Measurements from ENCODE around the gene GYPA.
A peak's percentile ranks its signal among the peaks of the same experiment; 100 is the strongest.
"Not testable (repeated sequence)": the region's sequence is repeated elsewhere in the genome, so short reads cannot be mapped to it uniquely, and the experiment has no call there.

The GYPA gene

DNA sequence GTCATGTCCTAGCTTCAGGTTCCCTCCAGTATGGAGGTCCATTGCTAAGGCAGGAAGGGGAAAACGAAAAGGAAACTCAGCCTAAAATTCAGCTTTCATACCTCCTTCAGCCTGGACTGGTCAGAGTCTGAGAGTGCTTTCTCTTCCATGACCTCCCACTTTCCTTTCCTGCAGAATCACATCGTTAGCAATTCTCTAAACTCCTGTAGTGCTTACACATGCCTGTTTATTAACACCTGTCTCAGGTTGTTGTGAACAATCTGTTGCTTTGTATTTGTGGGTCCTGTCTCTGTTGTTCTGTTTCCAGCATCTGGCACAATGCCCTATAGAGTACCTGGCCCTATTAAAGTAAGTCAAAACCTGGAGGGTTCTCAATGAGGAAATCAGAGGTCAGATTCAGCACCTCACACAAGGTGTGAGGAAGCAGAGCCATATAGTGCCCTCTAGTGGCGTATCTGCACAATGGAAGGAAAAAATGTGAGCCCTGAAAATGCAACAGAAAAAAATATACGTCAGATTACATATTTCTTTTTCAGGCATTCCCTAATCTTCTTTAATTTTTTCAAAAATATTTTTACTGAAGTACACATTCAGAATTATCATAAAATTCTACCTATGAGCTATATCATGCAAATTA is 2.3 kb upstream of the GYPA start:
- H3K4me2 ChIP-seq; H3K9ac ChIP-seq; H3K79me2 ChIP-seq (ENCODE audit: insufficient read depth, low read depth); H4K20me1 ChIP-seq (ENCODE audit: insufficient read depth); H3K4me1 ChIP-seq (ENCODE audit: low read depth, poor library complexity, severe bottlenecking); H3K36me3 ChIP-seq (ENCODE audit: insufficient read depth); H3K27ac ChIP-seq; H3K4me3 ChIP-seq (IDR thresholded peaks at IDR 0.05; ENCODE audit: insufficient read depth, low read depth, low read length); H3K27me3 ChIP-seq (ENCODE audit: insufficient read depth, low read depth); H2AFZ ChIP-seq (ENCODE audit: low read depth): not testable (repeated sequence)
- peak; percentile 64 for TF ChIP-seq CTCF (conservative IDR thresholded peaks at IDR 0.05; ENCODE audit: low read depth, low read length)

DNA sequence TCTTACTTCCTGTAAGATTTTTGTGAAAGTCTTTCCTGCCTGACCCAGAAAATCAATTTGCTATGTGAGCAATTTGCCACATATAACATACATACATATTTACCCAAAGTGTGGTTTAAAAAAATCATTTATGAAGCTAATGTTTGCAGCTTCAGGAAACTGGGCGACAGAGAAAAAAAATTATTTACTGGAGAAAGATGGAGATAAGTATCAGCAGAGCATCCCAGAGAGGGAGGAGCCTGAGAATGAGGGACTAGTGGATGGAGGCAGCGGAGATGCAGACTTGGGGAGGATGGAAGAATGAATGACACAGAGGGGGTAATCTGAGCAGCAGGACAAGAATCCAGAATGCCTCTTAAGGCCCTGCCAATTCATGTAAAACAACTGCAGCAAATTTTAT is 975 bp upstream of the GYPA start:
- TF ChIP-seq CTCF (conservative IDR thresholded peaks at IDR 0.05; ENCODE audit: low read depth, low read length): no peak
- Histone ChIP-seq H3K4me2 (no peak overlapping the region), H3K27ac (no peak overlapping the region), H3K9ac (no peak overlapping the region), H3K4me3 (IDR thresholded peaks at IDR 0.05; ENCODE audit: insufficient read depth, low read depth, low read length) (no peak overlapping the region), H3K4me1 (ENCODE audit: low read depth, poor library complexity, severe bottlenecking) (no peaks in the 10 kb centered on the region), H4K20me1 (ENCODE audit: insufficient read depth) (no peaks in the 10 kb centered on the region), H2AFZ (ENCODE audit: low read depth) (no peak overlapping the region), H3K79me2 (ENCODE audit: insufficient read depth, low read depth) (no peaks in the 10 kb centered on the region), H3K36me3 (ENCODE audit: insufficient read depth) (no peaks in the 10 kb centered on the region), H3K27me3 (ENCODE audit: insufficient read depth, low read depth) (no peaks in the 10 kb centered on the region)

GRCh38 chr4:144139991-144140390 is 527 bp downstream of the GYPA start:
- not testable (repeated sequence) for H3K79me2 ChIP-seq (ENCODE audit: insufficient read depth, low read depth); H3K27me3 ChIP-seq (ENCODE audit: insufficient read depth, low read depth); H3K27ac ChIP-seq; H3K9ac ChIP-seq; H3K36me3 ChIP-seq (ENCODE audit: insufficient read depth); H3K4me3 ChIP-seq (IDR thresholded peaks at IDR 0.05; ENCODE audit: insufficient read depth, low read depth, low read length); H3K4me1 ChIP-seq (ENCODE audit: low read depth, poor library complexity, severe bottlenecking); H2AFZ ChIP-seq (ENCODE audit: low read depth); H4K20me1 ChIP-seq (ENCODE audit: insufficient read depth); H3K4me2 ChIP-seq

DNA sequence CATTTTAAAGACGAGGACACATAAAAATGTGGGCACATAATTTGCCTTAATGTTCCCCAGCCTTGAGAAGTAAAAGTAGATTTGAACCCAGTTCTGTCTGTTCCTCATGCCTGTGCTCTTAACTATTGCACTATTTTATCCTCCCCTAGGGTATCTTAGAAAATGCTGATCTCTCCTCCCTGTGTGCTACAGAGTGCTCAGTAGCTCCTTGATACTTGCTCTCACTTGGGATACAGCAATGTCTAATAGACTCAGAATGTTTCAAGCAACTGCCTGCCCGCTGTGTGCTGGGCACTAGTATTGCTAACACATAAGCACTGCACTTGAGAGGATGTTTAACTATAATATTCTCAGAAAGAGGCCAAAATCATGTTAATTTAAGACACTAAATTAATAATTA is 971 bp downstream of the GYPA start:
- H3K79me2 ChIP-seq (ENCODE audit: insufficient read depth, low read depth); H3K27ac ChIP-seq; H3K4me2 ChIP-seq; H3K27me3 ChIP-seq (ENCODE audit: insufficient read depth, low read depth); H4K20me1 ChIP-seq (ENCODE audit: insufficient read depth); H3K4me3 ChIP-seq (IDR thresholded peaks at IDR 0.05; ENCODE audit: insufficient read depth, low read depth, low read length); H3K4me1 ChIP-seq (ENCODE audit: low read depth, poor library complexity, severe bottlenecking); H2AFZ ChIP-seq (ENCODE audit: low read depth); H3K9ac ChIP-seq; H3K36me3 ChIP-seq (ENCODE audit: insufficient read depth): not testable (repeated sequence)

GRCh38 chr4:144138239-144138638 is 2.3 kb downstream of the GYPA start:
- H4K20me1 ChIP-seq (ENCODE audit: insufficient read depth); H3K4me3 ChIP-seq (IDR thresholded peaks at IDR 0.05; ENCODE audit: insufficient read depth, low read depth, low read length); H2AFZ ChIP-seq (ENCODE audit: low read depth); H3K4me1 ChIP-seq (ENCODE audit: low read depth, poor library complexity, severe bottlenecking); H3K27ac ChIP-seq; H3K9ac ChIP-seq; H3K27me3 ChIP-seq (ENCODE audit: insufficient read depth, low read depth); H3K79me2 ChIP-seq (ENCODE audit: insufficient read depth, low read depth); H3K36me3 ChIP-seq (ENCODE audit: insufficient read depth); H3K4me2 ChIP-seq: not testable (repeated sequence)

DNA sequence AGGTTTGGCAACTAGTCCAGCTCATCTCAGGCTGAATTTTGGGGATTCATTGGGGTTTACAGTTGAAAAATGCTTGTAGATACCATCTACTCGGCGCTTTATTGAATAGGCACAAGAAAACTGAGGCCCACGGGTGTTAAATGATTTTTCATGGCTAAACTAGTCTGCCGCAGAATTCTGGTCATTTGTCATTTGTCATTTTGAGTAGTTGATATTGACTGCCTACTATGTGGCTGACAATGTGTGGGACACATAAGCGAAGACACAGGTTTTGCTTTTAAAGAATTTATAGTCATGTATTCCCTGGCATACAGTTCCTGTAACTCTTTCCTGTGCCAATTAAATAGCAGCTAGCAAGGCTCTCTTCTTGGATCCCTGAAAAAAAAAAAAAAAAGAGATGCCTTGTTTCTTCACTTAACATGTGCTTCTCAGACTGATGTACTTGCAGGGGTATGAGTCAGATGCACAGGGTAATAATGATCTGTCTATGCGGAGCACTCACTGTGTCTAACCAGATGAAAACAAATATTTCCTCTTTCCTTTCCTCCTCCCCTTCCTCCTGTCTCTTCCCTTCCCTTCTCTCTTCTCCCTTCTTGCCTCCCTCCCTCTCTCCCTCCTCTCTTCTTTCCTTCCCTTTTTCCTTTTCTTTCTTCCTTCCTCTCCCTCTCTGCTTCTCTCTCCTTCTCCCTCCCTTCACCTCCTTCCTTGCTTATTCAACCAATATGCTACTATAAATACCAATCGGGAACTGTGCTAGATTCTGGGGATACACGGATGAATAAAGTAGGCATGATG is 3.2 kb downstream of the GYPA start:
- H3K4me1 ChIP-seq (ENCODE audit: low read depth, poor library complexity, severe bottlenecking); H3K4me2 ChIP-seq; H3K9ac ChIP-seq; H3K4me3 ChIP-seq (IDR thresholded peaks at IDR 0.05; ENCODE audit: insufficient read depth, low read depth, low read length); H4K20me1 ChIP-seq (ENCODE audit: insufficient read depth); H3K27me3 ChIP-seq (ENCODE audit: insufficient read depth, low read depth); H3K79me2 ChIP-seq (ENCODE audit: insufficient read depth, low read depth); H3K27ac ChIP-seq; H2AFZ ChIP-seq (ENCODE audit: low read depth); H3K36me3 ChIP-seq (ENCODE audit: insufficient read depth): not testable (repeated sequence)

- not testable (repeated sequence) for H3K4me3 ChIP-seq (IDR thresholded peaks at IDR 0.05; ENCODE audit: insufficient read depth, low read depth, low read length); H3K4me2 ChIP-seq; H3K79me2 ChIP-seq (ENCODE audit: insufficient read depth, low read depth); H3K27me3 ChIP-seq (ENCODE audit: insufficient read depth, low read depth); H3K9ac ChIP-seq; H3K4me1 ChIP-seq (ENCODE audit: low read depth, poor library complexity, severe bottlenecking); H2AFZ ChIP-seq (ENCODE audit: low read depth); H4K20me1 ChIP-seq (ENCODE audit: insufficient read depth); H3K36me3 ChIP-seq (ENCODE audit: insufficient read depth); H3K27ac ChIP-seq
Observed at GRCh38 chr4:144136189-144136588, 4.3 kb downstream of the GYPA start.

GRCh38 chr4:144130167-144130566 is 10.4 kb downstream of the GYPA start:
- H3K9ac ChIP-seq; H3K79me2 ChIP-seq (ENCODE audit: insufficient read depth, low read depth); H4K20me1 ChIP-seq (ENCODE audit: insufficient read depth); H3K27ac ChIP-seq; H2AFZ ChIP-seq (ENCODE audit: low read depth); H3K4me1 ChIP-seq (ENCODE audit: low read depth, poor library complexity, severe bottlenecking); H3K4me3 ChIP-seq (IDR thresholded peaks at IDR 0.05; ENCODE audit: insufficient read depth, low read depth, low read length); H3K36me3 ChIP-seq (ENCODE audit: insufficient read depth); H3K4me2 ChIP-seq; H3K27me3 ChIP-seq (ENCODE audit: insufficient read depth, low read depth): not testable (repeated sequence)

Data from KMS-11 (cell line).